Activated naive CD4-positive, alpha-beta T cell treated with anti-CD3 and anti-CD28 coated beads for 36 hours (primary cell): ENCODE data around the gene PAK6. TPM values are rescaled to one million over a fixed set of nuclear protein-coding genes. Genes with fewer than 3 reads are reported as not detected.

ENCODE experiments used
- CTCF ChIA-PET: fragments of 350-600 bp; sonication (Branson Sonifier 250); formaldehyde crosslinking; loops from one replicate; lab custom pipeline; 2021; ENCODE audit warnings: antibody characterized with exemption; lab: Charles Lee
- DNase-seq: peaks from one replicate; pipeline ENCODE4 v3.0.0-alpha.2; 2020
- H3K27ac Mint-ChIP-seq: one replicate; pipeline ENCODE4 v1.8.0; 2021; ENCODE audit warnings: mild to moderate bottlenecking, mixed read lengths
- H3K27me3 Mint-ChIP-seq: one replicate; pipeline ENCODE4 v1.8.0; 2021; ENCODE audit warnings: low read depth, mixed read lengths
- H3K36me3 Mint-ChIP-seq: one replicate; pipeline ENCODE4 v1.8.0; 2021; ENCODE audit warnings: low read depth, mixed read lengths
- H3K4me1 Mint-ChIP-seq: one replicate; pipeline ENCODE4 v1.8.0; 2021; ENCODE audit warnings: low read depth, mixed read lengths
- H3K4me3 Mint-ChIP-seq: one replicate; pipeline ENCODE4 v1.8.0; 2021; ENCODE audit warnings: mild to moderate bottlenecking, moderate library complexity, mixed read lengths
- H3K9me3 Mint-ChIP-seq: one replicate; pipeline ENCODE4 v1.8.0; 2021; ENCODE audit warnings: mixed read lengths
- intact Hi-C: fragments of 100-400 bp; cut with micrococcal nuclease; formaldehyde crosslinking; loops from one replicate; pipeline ENCODE4 v1.15.1; 2023
- total RNA-seq, 2 experiments: library from RNA; stranded (reverse); gene quantifications; one replicate each; pipeline ENCODE4 v1.2.3, GENCODE V29; 2021

PAK6 gene
- total RNA-seq, 2 experiments from 2014 or later = not detected

- H3K27ac Mint-ChIP-seq = no peak overlapping the region
- CTCF ChIA-PET = interaction anchor here (1.4 to 2.6 kb wide), 2 partner anchors 12 to 184 kb away, joined by 4 to 8 read pairs; no protein-coding TSS in a partner anchor
- no peak for DNase-seq
- peaks cover 7% of the 10 kb centered on the region for H3K4me1 Mint-ChIP-seq
- intact Hi-C loops = no loop called here
- H3K9me3 Mint-ChIP-seq = no peaks in the 10 kb centered on the region
- H3K27me3 Mint-ChIP-seq = no peaks in the 10 kb centered on the region
- no peak overlapping the region for H3K4me3 Mint-ChIP-seq
- peaks cover 6% of the 10 kb centered on the region for H3K36me3 Mint-ChIP-seq
Measured at GRCh38 chr15:40229956-40230355, 8.9 kb upstream of the PAK6 start.

- intact Hi-C loops = no loop called here
- Mint-ChIP-seq H3K36me3 (peaks cover 6% of the 10 kb centered on the region), H3K9me3 (no peaks in the 10 kb centered on the region), H3K4me3 (no peak overlapping the region), H3K27ac (no peak overlapping the region), H3K27me3 (peaks cover under 1% of the 10 kb centered on the region), H3K4me1 (no peaks in the 10 kb centered on the region)
- CTCF ChIA-PET = interaction anchor here (0.6 kb wide), 1 partner anchor 42 kb away, joined by 3 read pairs; no protein-coding TSS in a partner anchor
- no peak for DNase-seq
Measured at GRCh38 chr15:40232625-40233070, 6.2 kb upstream of the PAK6 start.

GRCh38 chr15:40233727-40234577 is 4.9 kb upstream of the PAK6 start:
- Mint-ChIP-seq H3K9me3 (no peaks in the 10 kb centered on the region), H3K4me1 (peaks cover 4% of the 10 kb centered on the region), H3K27ac (no peak overlapping the region), H3K27me3 (peaks cover 7% of the 10 kb centered on the region), H3K4me3 (no peak overlapping the region), H3K36me3 (peaks cover 6% of the 10 kb centered on the region)
- no peak for DNase-seq
- intact Hi-C loops = no loop called here
- CTCF ChIA-PET = no interaction called here

DNA sequence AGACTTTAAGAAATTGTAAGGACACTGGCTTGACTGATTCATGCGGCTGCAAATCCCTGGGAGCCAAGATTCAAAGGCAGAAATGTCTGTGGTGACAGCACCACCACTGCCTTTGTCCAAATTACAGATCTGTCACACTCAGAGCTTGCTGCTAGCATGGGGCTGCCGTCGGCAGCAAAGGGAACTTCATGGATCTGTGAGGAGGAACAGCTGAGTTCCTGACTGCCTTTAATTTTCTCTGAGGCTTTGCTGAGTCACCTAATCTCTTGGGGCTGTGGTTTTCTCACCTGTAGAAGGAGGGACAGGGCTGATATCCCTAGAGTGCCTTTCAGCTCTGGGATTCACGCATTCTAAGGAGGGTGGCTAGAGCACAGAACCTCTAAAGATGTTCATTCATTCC is 4.1 kb upstream of the PAK6 start:
- Mint-ChIP-seq H3K27me3 (peaks cover 13% of the 10 kb centered on the region), H3K4me3 (no peak overlapping the region), H3K36me3 (peaks cover 4% of the 10 kb centered on the region), H3K27ac (no peak overlapping the region), H3K4me1 (peaks cover 10% of the 10 kb centered on the region), H3K9me3 (no peaks in the 10 kb centered on the region)
- no peak for DNase-seq
- intact Hi-C loops = no loop called here
- CTCF ChIA-PET = no interaction called here

- H3K4me3 Mint-ChIP-seq = no peak overlapping the region
- peaks cover 11% of the 10 kb centered on the region for H3K4me1 Mint-ChIP-seq
- no peaks in the 10 kb centered on the region for H3K9me3 Mint-ChIP-seq
- peaks cover 14% of the 10 kb centered on the region for H3K27me3 Mint-ChIP-seq
- intact Hi-C loops = no loop called here
- H3K36me3 Mint-ChIP-seq = peaks cover 1% of the 10 kb centered on the region
- CTCF ChIA-PET = no interaction called here
- no peak overlapping the region for H3K27ac Mint-ChIP-seq
- DNase-seq = no peak
Measured at GRCh38 chr15:40235201-40235885, 3.5 kb upstream of the PAK6 start.

- H3K4me1 Mint-ChIP-seq = peaks cover 11% of the 10 kb centered on the region
- no peaks in the 10 kb centered on the region for H3K9me3 Mint-ChIP-seq
- CTCF ChIA-PET = interaction anchor here (0.6 to 4.8 kb wide), 3 partner anchors 22 to 99 kb away, joined by 3 to 26 read pairs (median 4); no protein-coding TSS in a partner anchor
- peaks cover 14% of the 10 kb centered on the region for H3K27me3 Mint-ChIP-seq
- DNase-seq = no peak
- H3K4me3 Mint-ChIP-seq = no peak overlapping the region
- no peak overlapping the region for H3K27ac Mint-ChIP-seq
- intact Hi-C loops = no loop called here
- no peaks in the 10 kb centered on the region for H3K36me3 Mint-ChIP-seq
Measured at GRCh38 chr15:40239404-40239692, 485 bp downstream of the PAK6 start.

- H3K36me3 Mint-ChIP-seq = no peaks in the 10 kb centered on the region
- no peak overlapping the region for H3K27ac Mint-ChIP-seq
- H3K4me1 Mint-ChIP-seq = peaks cover 11% of the 10 kb centered on the region
- H3K27me3 Mint-ChIP-seq = peaks cover 14% of the 10 kb centered on the region
- no peak for DNase-seq
- CTCF ChIA-PET = interaction anchor here (1.1 to 4.8 kb wide), 3 partner anchors 22 to 98 kb away, joined by 4 to 26 read pairs (median 7); no protein-coding TSS in a partner anchor
- no peaks in the 10 kb centered on the region for H3K9me3 Mint-ChIP-seq
- intact Hi-C loops = no loop called here
- no peak overlapping the region for H3K4me3 Mint-ChIP-seq
Measured at GRCh38 chr15:40239693-40240618, 1.1 kb downstream of the PAK6 start.

GRCh38 chr15:40240619-40241221 is 1.9 kb downstream of the PAK6 start:
- Mint-ChIP-seq H3K36me3 (no peaks in the 10 kb centered on the region), H3K27ac (no peak overlapping the region), H3K4me1 (peaks cover 11% of the 10 kb centered on the region), H3K27me3 (peaks cover 14% of the 10 kb centered on the region), H3K4me3 (no peak overlapping the region), H3K9me3 (no peaks in the 10 kb centered on the region)
- CTCF ChIA-PET = interaction anchor here (0.9 to 4.8 kb wide), 4 partner anchors 23 to 39 kb away, joined by 3 to 26 read pairs (median 6); no protein-coding TSS in a partner anchor
- no peak for DNase-seq
- intact Hi-C loops = no loop called here

DNA sequence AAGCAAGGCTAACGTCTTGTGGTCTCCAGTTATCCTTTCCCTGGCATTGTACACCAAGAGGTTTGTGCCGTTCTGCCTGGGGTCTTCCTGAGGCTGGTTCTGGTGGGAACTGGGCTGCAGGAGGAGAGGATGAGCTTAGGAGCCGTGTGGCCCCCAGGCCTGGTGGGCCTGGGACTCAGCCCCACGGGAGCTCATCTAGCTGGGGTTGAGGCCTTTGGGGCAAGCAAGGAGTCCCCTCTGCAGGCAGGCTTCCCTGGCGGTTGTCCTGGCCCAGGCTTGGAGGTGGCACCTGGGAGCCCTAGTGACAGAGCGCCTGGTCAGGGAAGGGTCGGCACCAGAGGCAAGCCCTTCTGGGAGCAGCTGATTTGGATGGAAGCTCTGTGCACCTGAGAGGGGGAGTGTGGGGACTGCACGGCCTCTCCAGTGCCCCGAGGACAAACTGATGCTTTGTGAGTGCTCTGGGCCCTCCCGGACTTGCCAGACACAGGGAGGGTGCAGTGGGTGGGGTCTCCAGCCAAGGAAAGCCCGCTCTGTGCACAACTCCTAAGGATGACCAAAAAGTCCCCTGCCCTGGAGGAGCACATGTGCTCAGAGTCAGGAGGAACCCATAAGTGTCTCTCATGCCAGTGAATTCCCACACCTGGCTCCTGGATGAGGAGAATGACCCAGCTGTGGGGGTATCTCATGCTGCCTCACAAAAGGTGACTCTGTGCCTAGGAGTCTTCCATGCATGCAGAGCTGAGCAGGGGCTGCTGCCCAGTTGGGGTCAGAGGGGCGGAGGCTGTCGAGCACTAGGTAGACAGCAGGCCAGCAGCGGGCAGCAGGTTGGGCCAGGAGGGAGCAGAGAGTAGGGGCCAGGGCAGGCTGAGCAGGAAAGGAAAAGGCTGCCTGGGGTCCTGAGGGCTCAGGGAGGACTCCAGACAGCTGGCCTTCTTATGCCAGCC is 2.7 kb downstream of the PAK6 start:
- CTCF ChIA-PET = interaction anchor here (0.9 to 4.8 kb wide), 3 partner anchors 24 to 38 kb away, joined by 3 to 26 read pairs (median 4); no protein-coding TSS in a partner anchor
- H3K4me3 Mint-ChIP-seq = no peak overlapping the region
- H3K27me3 Mint-ChIP-seq = peaks cover 14% of the 10 kb centered on the region
- intact Hi-C loops = no loop called here
- DNase-seq = no peak
- no peaks in the 10 kb centered on the region for H3K9me3 Mint-ChIP-seq
- no peaks in the 10 kb centered on the region for H3K36me3 Mint-ChIP-seq
- H3K27ac Mint-ChIP-seq = no peak overlapping the region
- H3K4me1 Mint-ChIP-seq = peaks cover 11% of the 10 kb centered on the region

DNA sequence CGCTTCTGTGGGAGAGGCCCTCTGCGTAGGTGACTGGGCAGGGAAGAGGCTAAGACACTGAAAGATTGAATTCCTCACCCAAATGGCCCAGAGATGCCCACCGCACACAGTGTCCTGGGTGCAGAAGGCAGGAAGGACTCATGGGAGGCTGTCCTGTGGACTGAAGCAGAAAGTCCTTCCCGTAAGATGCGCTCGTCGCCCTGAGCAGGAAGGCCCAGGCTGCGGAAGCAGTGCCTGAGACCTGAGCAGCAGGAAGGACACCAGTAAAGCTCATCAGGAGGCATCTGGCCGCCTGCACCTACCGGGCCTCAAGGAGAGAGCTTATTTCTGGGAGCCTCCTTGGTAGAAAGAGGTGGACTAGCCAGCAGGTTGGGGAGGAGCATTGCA is 3.3 kb downstream of the PAK6 start:
- Mint-ChIP-seq H3K4me3 (no peak overlapping the region), H3K36me3 (no peaks in the 10 kb centered on the region), H3K4me1 (peaks cover 11% of the 10 kb centered on the region), H3K9me3 (no peaks in the 10 kb centered on the region), H3K27me3 (peaks cover 14% of the 10 kb centered on the region), H3K27ac (no peak overlapping the region)
- CTCF ChIA-PET = interaction anchor here (0.6 kb wide), 1 partner anchor 436 kb away, joined by 3 read pairs; no protein-coding TSS in a partner anchor
- intact Hi-C loops = no loop called here
- DNase-seq = no peak

- no peak overlapping the region for H3K4me3 Mint-ChIP-seq
- intact Hi-C loops = no loop called here
- no peak overlapping the region for H3K27ac Mint-ChIP-seq
- CTCF ChIA-PET = interaction anchor here (0.6 kb wide), 2 partner anchors 206 to 435 kb away, joined by 3 read pairs; no protein-coding TSS in a partner anchor
- H3K9me3 Mint-ChIP-seq = no peaks in the 10 kb centered on the region
- peaks cover 11% of the 10 kb centered on the region for H3K4me1 Mint-ChIP-seq
- no peaks in the 10 kb centered on the region for H3K36me3 Mint-ChIP-seq
- H3K27me3 Mint-ChIP-seq = peaks cover 14% of the 10 kb centered on the region
- no peak for DNase-seq
Measured at GRCh38 chr15:40242601-40243000, 3.7 kb downstream of the PAK6 start.
